HepG2 (cell line): ENCODE measurements around the gene ILKAP. TPM values are rescaled to one million over a fixed set of nuclear protein-coding genes. Genes with fewer than 3 reads are reported as not detected.

ENCODE experiments used
- ATAC-seq: fragments of 200-7000 bp; cut with Tn5 transposase; 3 replicates; pipeline ENCODE4 v1.9.1; 2020; ENCODE audit warnings: mild to moderate bottlenecking, moderate library complexity
- BruUV-seq: library from RNA; stranded (reverse); fragments of 400-500 nt; replicated peaks from 2 replicates; lab custom pipeline; 2021; lab: Mats Ljungman, UMichigan
- CTCF ChIA-PET: fragments of 300-600 bp; formaldehyde crosslinking; extraction: SDS; loops from one replicate; lab custom pipeline; 2021; ENCODE audit warnings: low total read pairs, inconsistent platforms, low intra/inter-chr PET ratio; lab: Yijun Ruan, JAX
- POLR2A ChIA-PET: fragments of 350-600 bp; sonication (Branson Sonifier 250); formaldehyde crosslinking; loops from one replicate; lab custom pipeline; 2020; ENCODE audit warnings: antibody characterized with exemption, inconsistent platforms; lab: Yijun Ruan, JAX
- DNase-seq: peaks from one replicate; pipeline ENCODE4 v3.0.0-alpha.2; 2015; ENCODE audit warnings: low spot score
- FAIRE-seq: peaks from 3 replicates; lab custom pipeline; 2011; peaks lifted over from hg19 to GRCh38; lab: Jason Lieb, UNC
- H2AFZ ChIP-seq: one replicate; pipeline ENCODE4 v1.6.1; 2011; ENCODE audit warnings: low read length, inconsistent platforms
- H3K27ac ChIP-seq: fragments of 300-600 bp; 3 replicates; pipeline ENCODE4 v1.8.0; 2011; ENCODE audit warnings: mixed run types, mild to moderate bottlenecking, mixed read lengths, low read length, inconsistent platforms; ENCODE audit not compliant: insufficient read depth; ENCODE audit errors: extremely low read length
- H3K27me3 ChIP-seq, 2 experiments: fragments of 200-600 bp in 1 of 2; 2 replicates in 1 of 2; 3 replicates in 1 of 2; pipeline versions ENCODE4 v1.6.0 to v1.8.0; 2011; ENCODE audit warnings: low read length in 2 of 2, mild to moderate bottlenecking in 2 of 2, moderate library complexity in 2 of 2, inconsistent platforms in 1 of 2; ENCODE audit not compliant: insufficient read depth in 2 of 2, control insufficient read depth in 1 of 2
- H3K36me3 ChIP-seq, 2 experiments: fragments of 200-600 bp in 1 of 2; replicated peaks in 1 of 2; 2 replicates in 1 of 2; 3 replicates in 1 of 2; pipeline versions ENCODE4 v1.5.1 to v1.8.0; 2011; ENCODE audit warnings: low read length in 2 of 2, inconsistent platforms in 1 of 2; ENCODE audit not compliant: insufficient read depth in 2 of 2, control insufficient read depth in 1 of 2
- H3K4me1 ChIP-seq: 2 replicates; pipeline ENCODE4 v1.5.1; 2012; ENCODE audit warnings: low read length, inconsistent platforms; ENCODE audit not compliant: insufficient read depth
- H3K4me2 ChIP-seq: 2 replicates; pipeline ENCODE4 v1.6.0; 2011; ENCODE audit warnings: low read depth, low read length, inconsistent platforms
- H3K4me3 ChIP-seq, 3 experiments: fragments of 200-600 bp in 1 of 3; sonication (generic), shearing (Covaris generic) in 1 of 3; replicated peaks in 1 of 3; 2 replicates each; pipeline ENCODE4 v1.5.1; 2011 to 2016; ENCODE audit warnings: low read length in 3 of 3, inconsistent platforms in 2 of 3, low read depth in 2 of 3, mild to moderate bottlenecking in 2 of 3, control low read depth in 1 of 3, mixed read lengths in 1 of 3; ENCODE audit not compliant: insufficient read depth in 1 of 3
- H3K79me2 ChIP-seq: one replicate; pipeline ENCODE4 v1.6.1; 2011; ENCODE audit warnings: low read length, inconsistent platforms; ENCODE audit not compliant: insufficient read depth
- H3K9ac ChIP-seq: 2 replicates; pipeline ENCODE4 v1.6.0; 2011; ENCODE audit warnings: mild to moderate bottlenecking, low read depth, low read length, inconsistent platforms; ENCODE audit not compliant: insufficient read depth
- H3K9me3 ChIP-seq: 2 replicates; pipeline ENCODE4 v1.5.1; 2012; ENCODE audit warnings: mild to moderate bottlenecking, low read length
- H4K20me1 ChIP-seq: 2 replicates; pipeline ENCODE4 v1.6.0; 2011; ENCODE audit warnings: inconsistent platforms, mild to moderate bottlenecking, low read length, moderate library complexity; ENCODE audit not compliant: insufficient read depth
- AGO2 ChIP-seq: fragments of 200-400 bp; formaldehyde crosslinking; optimal IDR thresholded peaks from 2 replicates; pipeline ENCODE3; 2017; ENCODE audit warnings: mild to moderate bottlenecking, low read depth, low read length, moderate library complexity
- CTCF ChIP-seq: sonication (generic); formaldehyde crosslinking; IDR thresholded peaks from 2 replicates; pipeline ENCODE4 v1.5.0; 2020; ENCODE audit warnings: mild to moderate bottlenecking, missing genetic modification reagents, moderate library complexity
- MAZ ChIP-seq, 2 experiments: sonication (generic) in 1 of 2; formaldehyde crosslinking in 1 of 2; IDR thresholded peaks; 2 replicates each; pipeline versions ENCODE4 v1.5.0 to v1.6.1; 2012 to 2020; ENCODE audit warnings: low read depth in 2 of 2, mild to moderate bottlenecking in 2 of 2, borderline replicate concordance in 1 of 2, improper control_type of control experiment in 1 of 2, low read length in 1 of 2, missing genetic modification reagents in 1 of 2, moderate library complexity in 1 of 2
- MYC ChIP-seq: sonication (generic); formaldehyde crosslinking; IDR thresholded peaks from 2 replicates; pipeline ENCODE4 v1.9.0; 2021; ENCODE audit warnings: missing genetic modification reagents, borderline replicate concordance
- MZF1 ChIP-seq: sonication (generic); formaldehyde crosslinking; IDR thresholded peaks from 2 replicates; pipeline ENCODE4 v1.8.1; 2023; ENCODE audit warnings: mild to moderate bottlenecking, missing genetic modification reagents, borderline replicate concordance
- SAP130 ChIP-seq: IDR thresholded peaks from 2 replicates; pipeline ENCODE4 v1.6.1; 2016; ENCODE audit warnings: low read depth
- ZNF687 ChIP-seq: sonication (generic); formaldehyde crosslinking; IDR thresholded peaks from 2 replicates; pipeline ENCODE4 v1.5.1; 2020; ENCODE audit warnings: mild to moderate bottlenecking, missing genetic modification reagents, moderate library complexity
- ZNF883 ChIP-seq: sonication (generic); formaldehyde crosslinking; IDR thresholded peaks from 2 replicates; pipeline ENCODE4 v1.5.1; 2020; ENCODE audit warnings: mild to moderate bottlenecking, missing genetic modification reagents; ENCODE audit errors: not compliant biosample characterization
- WGBS: methylation state at CpG from one replicate; pipeline ENCODE4 v1.1.6; 2017; ENCODE audit warnings: low lambda C conversion rate; 5-methylcytosine and 5-hydroxymethylcytosine counted together
- in situ Hi-C: cut with HindIII; loops from 2 replicates; pipeline ENCODE4 v1.10.0; 2017; ENCODE audit warnings: low pct_unique_long_range_greater_than_20kb; ENCODE audit not compliant: extremely low pct_ligation_motif_present
- intact Hi-C: fragments of 100-400 bp; cut with micrococcal nuclease; formaldehyde crosslinking; loops from one replicate; pipeline ENCODE4 v1.10.0; 2022; ENCODE audit not compliant: unreplicated experiment
- polyA plus RNA-seq, 8 experiments: library from polyadenylated mRNA; depleted of rRNA in 3 of 8; stranded (reverse) in 7 of 8; unstranded in 1 of 8; fragments of >200 nt; fragmentation: Illumina TruSeq in 4 of 8; extraction: Trizol in 4 of 8; gene quantifications; 2 replicates each; pipeline versions ENCODE4 v1.2.1 to v1.2.3, GENCODE V29; 2011 to 2016; ENCODE audit warnings: low read depth in 4 of 8, missing spikeins in 1 of 8, mixed read lengths in 1 of 8; ENCODE audit not compliant: insufficient read depth in 1 of 8
- total RNA-seq, 5 experiments: library from RNA; depleted of rRNA; stranded (reverse); fragments of >200 nt; fragmentation: Illumina TruSeq; extraction: Trizol; gene quantifications; 2 replicates each; pipeline ENCODE4 v1.2.3, GENCODE V29; 2016; ENCODE audit warnings: low read depth in 1 of 5
- TF ChIP-seq, protein P1 (sequence below): sonication (generic); formaldehyde crosslinking; IDR thresholded peaks from 2 replicates; pipeline ENCODE4 v1.4.0; 2020; ENCODE audit warnings: missing genetic modification reagents, mild to moderate bottlenecking, borderline replicate concordance
- TF ChIP-seq, protein P2 (sequence below): sonication (generic); formaldehyde crosslinking; IDR thresholded peaks from 2 replicates; pipeline ENCODE4 v1.4.0; 2020; ENCODE audit warnings: mild to moderate bottlenecking, missing genetic modification reagents

Gene ILKAP
- total and polyA plus RNA-seq, 2 of the 13 experiments (the other 11 are each of a cell fraction or from before 2014, with no cell fraction given): 29.6 to 33.1 TPM

DNA sequence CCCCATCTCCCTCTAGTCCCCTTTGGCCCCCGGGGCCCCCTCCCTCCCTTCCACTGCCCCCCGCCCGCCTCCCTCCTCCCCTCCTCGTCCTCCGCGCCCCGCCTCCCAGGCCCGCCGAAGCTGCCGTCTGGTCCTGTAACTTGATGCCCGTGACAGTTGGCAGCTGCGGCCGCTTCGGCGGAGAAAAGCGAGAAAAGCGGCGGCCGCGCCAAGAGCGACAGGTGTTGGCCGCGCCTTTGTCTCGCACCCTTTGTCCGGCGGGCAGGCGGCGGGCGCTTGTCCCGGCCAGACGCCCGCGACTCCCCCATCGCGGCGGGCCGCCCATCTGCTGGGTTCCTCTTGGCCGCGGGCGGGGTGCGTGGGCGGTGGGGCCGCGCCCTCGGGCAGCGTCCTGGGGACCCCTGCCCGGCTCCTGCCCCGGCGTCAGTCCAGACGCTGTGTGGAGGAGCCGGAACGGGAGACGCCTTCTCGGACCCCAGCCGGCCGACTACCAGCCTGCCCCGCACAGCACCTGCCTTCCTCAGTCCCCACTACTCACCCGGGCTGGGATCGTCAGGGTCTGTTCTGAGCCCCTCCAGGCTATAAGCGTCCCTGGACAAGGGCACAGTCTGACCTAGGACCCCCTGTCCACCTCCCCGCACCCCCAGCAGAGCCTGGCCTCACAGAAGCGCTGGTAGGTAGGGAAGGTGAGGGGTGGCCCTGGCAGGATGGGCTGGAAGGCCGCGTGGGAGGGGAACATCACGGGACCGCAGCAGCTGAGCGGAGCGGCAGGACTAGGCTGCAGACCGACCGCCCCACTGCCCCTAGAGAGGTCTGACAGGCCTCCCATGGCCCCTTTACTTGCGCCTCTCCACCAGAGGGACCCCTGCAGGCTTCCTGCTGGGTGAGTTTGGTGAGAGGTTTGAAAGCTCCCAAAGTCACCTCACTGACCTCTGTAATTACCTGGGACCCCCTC, 37.5 kb upstream of the ILKAP start:
- FAIRE-seq (no peak), DNase-seq (no peak), ATAC-seq (peak; percentile 22)
- H2AFZ ChIP-seq: no peak overlapping the region
- 82% methylated on average over 64 of the region's 71 CpGs for WGBS
- H3K9ac ChIP-seq: no peak overlapping the region
- H3K36me3 ChIP-seq: peaks cover 2 to 9% of the 10 kb centered on the region in 2 experiments; a peak in 3 of 5 replicates
- in situ Hi-C loops (no loop called here), intact Hi-C loops (loop anchor here (5.0 kb wide), 1 partner anchor 39 kb away; the partner anchor contains the start of gene ILKAP)
- H3K4me3 ChIP-seq: no peak overlapping the region; a peak in 1 of 6 replicates
- peaks cover 57% of the 10 kb centered on the region for H3K4me1 ChIP-seq
- H3K9me3 ChIP-seq: no peaks in the 10 kb centered on the region
- no peaks in the 10 kb centered on the region; a peak in 1 of 5 replicates for H3K27me3 ChIP-seq
- no peaks in the 10 kb centered on the region for H4K20me1 ChIP-seq
- no peaks in the 10 kb centered on the region for H3K79me2 ChIP-seq
- BruUV-seq: no TSS peak
- no peak overlapping the region for H3K27ac ChIP-seq
- POLR2A ChIA-PET: interaction anchor here (1.5 to 5.2 kb wide), 2 partner anchors 20 to 22 kb away, joined by 4 to 20 read pairs; no protein-coding TSS in a partner anchor
- CTCF ChIA-PET: interaction anchor here (1.0 kb wide), 1 partner anchor 38 kb away, joined by 3 read pairs; the partner anchor contains the start of gene ILKAP
- H3K4me2 ChIP-seq: peak overlapping the region; percentile 87; the same call in 1 of the 2 replicates
- TF ChIP-seq MAZ (IDR thresholded peaks at IDR 0.05; ENCODE audit: borderline replicate concordance, low read depth, low read length): no peak
- TF ChIP-seq MAZ (CRISPR knock-in tag; IDR thresholded peaks at IDR 0.05; ENCODE audit: low read depth): 0 out of 2 replicates have a peak, but pooled peaks have one; percentile 28
- peak; percentile 33 for TF ChIP-seq AGO2
- TF ChIP-seq, protein P1, sequence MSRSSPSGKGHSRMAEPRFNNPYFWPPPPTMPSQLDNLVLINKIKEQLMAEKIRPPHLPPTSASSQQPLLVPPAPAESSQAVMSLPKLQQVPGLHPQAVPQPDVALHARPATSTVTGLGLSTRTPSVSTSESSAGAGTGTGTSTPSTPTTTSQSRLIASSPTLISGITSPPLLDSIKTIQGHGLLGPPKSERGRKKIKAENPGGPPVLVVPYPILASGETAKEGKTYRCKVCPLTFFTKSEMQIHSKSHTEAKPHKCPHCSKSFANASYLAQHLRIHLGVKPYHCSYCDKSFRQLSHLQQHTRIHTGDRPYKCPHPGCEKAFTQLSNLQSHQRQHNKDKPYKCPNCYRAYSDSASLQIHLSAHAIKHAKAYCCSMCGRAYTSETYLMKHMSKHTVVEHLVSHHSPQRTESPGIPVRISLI (CRISPR knock-in tag): no peak
- TF ChIP-seq MYC (CRISPR knock-in tag): no peak
- TF ChIP-seq MZF1 (CRISPR knock-in tag): 0 out of 2 replicates have a peak, but pooled peaks have one; percentile 81
- TF ChIP-seq ZNF687 (CRISPR knock-in tag): 0 out of 2 replicates have a peak, but pooled peaks have one; percentile 28
- TF ChIP-seq ZNF883 (CRISPR knock-in tag): peak; percentile 38
- TF ChIP-seq, protein P2, sequence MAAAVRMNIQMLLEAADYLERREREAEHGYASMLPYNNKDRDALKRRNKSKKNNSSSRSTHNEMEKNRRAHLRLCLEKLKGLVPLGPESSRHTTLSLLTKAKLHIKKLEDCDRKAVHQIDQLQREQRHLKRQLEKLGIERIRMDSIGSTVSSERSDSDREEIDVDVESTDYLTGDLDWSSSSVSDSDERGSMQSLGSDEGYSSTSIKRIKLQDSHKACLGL: no peak
- TF ChIP-seq CTCF (CRISPR knock-in tag): peak; percentile 36
- peak; percentile 26; the same call in 1 of the 2 replicates for TF ChIP-seq SAP130 (CRISPR knock-in tag)
